ENCODE data around the gene ATP1B1.

The ATP1B1 gene

DNA sequence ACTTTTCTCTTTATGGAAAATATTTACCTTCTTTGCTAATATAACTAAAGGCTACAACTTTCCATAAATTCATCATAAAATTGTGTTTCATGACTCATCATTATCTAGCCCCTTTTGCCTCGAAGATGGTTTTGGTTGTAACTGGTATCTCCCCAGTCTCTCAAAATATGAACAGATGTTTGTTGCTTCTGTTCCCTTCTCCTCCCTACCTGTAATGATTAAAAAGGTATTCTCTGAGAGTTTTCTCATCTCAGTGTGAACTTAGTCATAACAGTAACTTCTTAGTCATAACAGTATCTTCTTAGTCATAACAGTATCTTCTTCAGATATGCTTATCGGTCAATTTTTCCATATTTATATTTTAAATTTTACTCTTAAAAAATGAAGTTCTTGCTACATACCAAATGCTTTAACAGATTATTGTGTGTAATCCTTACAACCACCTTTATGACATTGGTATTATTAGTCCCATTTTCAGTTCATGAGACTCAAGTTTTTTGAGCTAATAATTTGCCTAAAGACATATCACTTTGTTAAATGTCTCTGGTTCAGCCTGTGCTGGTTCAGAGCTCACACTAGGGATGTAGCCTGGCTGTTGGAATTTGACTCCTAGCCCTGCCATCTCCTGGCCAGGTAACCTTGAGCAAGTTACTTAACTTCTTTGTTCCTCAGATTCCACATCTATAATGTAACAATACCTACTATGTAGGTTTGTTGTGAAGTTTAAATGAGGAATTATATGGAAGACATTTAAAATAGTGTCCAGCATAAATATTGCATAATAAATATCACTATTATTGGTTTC is 32.6 kb downstream of the ATP1B1 start:
- ATAC-seq: peak; percentile 93
- DNase-seq (ENCODE audit: low spot score in 2 of 2): no peak
- Mint-ChIP-seq H3K4me3 (no peak overlapping the region), H3K36me3 (peaks cover 9% of the 10 kb centered on the region), H3K9me3 (no peaks in the 10 kb centered on the region), H3K27ac (peak overlapping the region; percentile 94), H3K4me1 (peaks cover 12% of the 10 kb centered on the region)

DNA sequence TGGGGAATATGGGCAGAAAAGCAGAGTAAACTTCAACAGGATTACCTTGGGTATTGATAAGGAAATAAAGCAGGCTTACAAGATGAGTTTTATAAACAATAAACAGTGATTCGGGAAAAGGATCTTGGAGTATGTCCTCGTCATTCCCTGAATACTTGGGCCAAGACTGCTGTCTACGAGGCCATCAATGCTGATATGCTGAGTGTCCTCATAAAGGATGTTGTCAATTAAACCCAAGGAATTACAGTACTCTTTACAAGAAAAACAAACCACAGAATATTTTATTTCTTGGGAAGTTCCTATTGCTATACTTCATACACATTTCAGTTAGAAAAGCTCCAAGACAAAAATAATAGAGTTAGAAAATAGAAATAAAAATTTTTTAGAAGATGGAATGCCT is 34.9 kb downstream of the ATP1B1 start:
- H3K36me3 Mint-ChIP-seq: peaks cover 9% of the 10 kb centered on the region
- no peaks in the 10 kb centered on the region for H3K9me3 Mint-ChIP-seq
- no peak for ATAC-seq
- H3K27ac Mint-ChIP-seq: no peak overlapping the region
- no peak overlapping the region for H3K4me3 Mint-ChIP-seq
- DNase-seq (ENCODE audit: low spot score in 2 of 2): no peak
- peaks cover 12% of the 10 kb centered on the region for H3K4me1 Mint-ChIP-seq

DNA sequence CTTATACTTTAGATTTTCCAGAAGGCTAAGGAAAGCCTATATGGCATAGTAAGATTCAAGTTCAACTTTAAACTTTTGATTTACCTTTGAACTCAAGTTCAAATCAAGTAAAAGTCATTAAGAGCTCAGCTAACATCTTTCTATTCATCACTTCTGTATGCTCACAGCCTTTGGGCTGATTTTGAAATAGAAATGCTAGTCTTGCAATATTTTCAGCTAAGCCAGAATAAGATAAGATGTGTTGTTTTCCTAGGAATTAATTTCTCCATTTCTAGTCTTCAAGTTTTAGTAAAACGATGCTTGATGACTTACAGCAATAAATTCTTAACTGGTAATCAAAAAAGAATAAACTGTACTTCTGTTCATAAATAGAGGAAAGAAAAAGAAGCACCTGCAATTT is 35.6 kb downstream of the ATP1B1 start:
- Mint-ChIP-seq H3K4me3 (no peak overlapping the region), H3K27ac (no peak overlapping the region), H3K4me1 (peaks cover 12% of the 10 kb centered on the region), H3K36me3 (peaks cover 9% of the 10 kb centered on the region), H3K9me3 (no peaks in the 10 kb centered on the region)
- DNase-seq (ENCODE audit: low spot score in 2 of 2): no peak
- no peak for ATAC-seq

DNA sequence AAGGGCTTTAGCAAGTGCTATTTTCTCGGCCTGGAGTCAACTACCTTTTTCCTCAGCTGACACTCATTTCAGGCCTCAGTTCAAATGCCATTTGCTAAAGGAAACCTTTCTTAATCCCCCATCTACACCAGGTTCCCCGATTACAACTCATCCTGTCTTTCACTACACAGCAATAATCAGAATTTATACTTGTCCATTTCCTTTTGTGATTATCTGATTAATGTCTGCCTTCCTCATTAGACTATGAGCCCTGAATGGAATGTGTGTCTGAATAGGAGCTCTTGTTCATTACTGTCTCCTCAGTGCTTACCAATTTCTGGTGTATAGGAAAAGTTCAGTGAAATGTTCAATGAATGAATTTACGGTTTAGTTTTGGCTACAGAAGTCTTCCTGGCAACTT is 36.9 kb downstream of the ATP1B1 start:
- Mint-ChIP-seq H3K9me3 (no peaks in the 10 kb centered on the region), H3K4me1 (peaks cover 12% of the 10 kb centered on the region), H3K4me3 (no peak overlapping the region), H3K36me3 (peaks cover 9% of the 10 kb centered on the region), H3K27ac (no peak overlapping the region)
- no peak for ATAC-seq
- DNase-seq (ENCODE audit: low spot score in 2 of 2): no peak

DNA sequence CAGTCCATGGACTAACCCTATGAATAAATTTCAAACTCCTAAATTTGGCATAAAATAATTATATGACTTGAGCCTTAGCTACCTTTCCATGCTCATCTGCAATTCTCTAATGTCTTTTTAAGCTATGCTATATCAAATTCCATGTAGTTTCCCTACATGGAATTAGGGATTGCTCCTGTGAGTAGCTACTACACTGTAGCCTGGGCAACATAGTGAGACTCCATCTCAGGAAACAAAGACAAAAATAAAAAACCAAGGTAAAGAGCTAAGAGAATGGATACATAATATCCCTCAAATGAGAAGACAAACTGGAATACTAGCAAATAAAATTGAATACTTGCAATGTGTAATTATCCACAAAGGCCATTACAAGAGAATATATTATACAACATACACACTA is 37.5 kb downstream of the ATP1B1 start:
- no peaks in the 10 kb centered on the region for H3K9me3 Mint-ChIP-seq
- no peak overlapping the region for H3K4me3 Mint-ChIP-seq
- H3K27ac Mint-ChIP-seq: no peak overlapping the region
- DNase-seq (ENCODE audit: low spot score in 2 of 2) (no peak), ATAC-seq (no peak)
- H3K36me3 Mint-ChIP-seq: peaks cover 5% of the 10 kb centered on the region
- H3K4me1 Mint-ChIP-seq: peaks cover 7% of the 10 kb centered on the region

DNA sequence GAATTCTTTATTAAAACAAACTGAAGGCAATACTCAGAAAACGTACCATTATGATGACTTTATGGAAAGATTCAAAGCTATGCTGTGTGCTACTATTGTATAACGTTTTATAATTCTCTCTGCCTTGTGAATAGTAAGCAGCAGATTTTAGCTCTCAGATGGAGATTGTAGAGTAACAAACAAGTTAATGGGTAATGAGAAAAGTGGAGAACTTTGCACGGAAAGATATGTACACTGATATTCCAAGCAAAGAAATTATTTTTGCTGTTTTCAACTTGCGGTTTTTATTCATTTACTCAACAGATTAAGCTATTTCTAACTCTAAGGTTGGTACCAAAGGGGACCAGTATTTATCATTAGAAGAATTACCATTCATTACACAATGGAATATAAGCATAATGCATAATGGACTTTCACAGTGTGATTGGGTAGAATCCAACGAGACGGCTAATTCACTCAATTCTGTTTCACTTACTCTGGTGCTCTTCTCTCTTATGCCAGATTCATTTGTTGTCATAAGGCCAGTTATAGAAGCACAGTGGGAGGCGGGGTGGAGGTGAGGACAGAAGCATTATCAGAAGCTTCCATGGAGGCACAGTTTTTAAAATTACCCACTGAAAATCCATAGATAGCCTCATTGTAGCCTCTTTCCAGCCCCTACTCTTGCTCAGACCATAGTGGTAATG is 38.6 kb downstream of the ATP1B1 start:
- no peak for ATAC-seq
- no peak overlapping the region for H3K4me3 Mint-ChIP-seq
- no peaks in the 10 kb centered on the region for H3K9me3 Mint-ChIP-seq
- H3K4me1 Mint-ChIP-seq: no peaks in the 10 kb centered on the region
- DNase-seq (ENCODE audit: low spot score in 2 of 2): no peak
- no peak overlapping the region for H3K27ac Mint-ChIP-seq
- H3K36me3 Mint-ChIP-seq: no peaks in the 10 kb centered on the region

DNA sequence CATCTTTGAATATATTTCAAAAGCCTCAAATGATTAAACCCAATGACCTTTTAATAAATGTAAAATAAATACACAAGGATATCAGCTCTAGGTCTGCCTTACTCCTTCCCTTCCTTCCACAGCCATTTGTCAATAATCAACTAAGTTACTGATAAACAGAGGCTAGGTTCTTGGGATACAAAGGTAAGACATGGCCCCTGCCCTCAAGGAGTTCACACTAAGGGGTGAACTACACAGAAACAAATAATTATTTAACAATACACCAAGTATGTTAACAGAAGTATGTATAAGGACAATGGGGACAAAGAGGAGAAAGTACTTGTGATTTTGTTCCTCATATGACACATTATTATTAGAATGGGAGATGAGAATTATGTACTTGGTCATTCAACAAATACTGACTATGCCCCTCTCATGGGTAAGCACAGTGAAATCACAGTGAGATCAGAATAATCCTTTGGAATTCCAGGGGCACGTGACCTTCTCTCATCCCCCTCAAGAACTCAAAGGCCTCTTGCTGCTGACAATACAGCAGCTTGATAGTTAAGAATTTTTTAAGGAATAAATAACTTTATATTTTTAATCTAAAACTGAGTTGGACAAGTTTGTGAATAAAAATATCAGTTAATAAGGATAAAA is 40.2 kb downstream of the ATP1B1 start:
- Mint-ChIP-seq H3K9me3 (no peaks in the 10 kb centered on the region), H3K4me3 (no peak overlapping the region), H3K27ac (no peak overlapping the region), H3K36me3 (peaks cover 6% of the 10 kb centered on the region), H3K4me1 (no peaks in the 10 kb centered on the region)
- no peak for DNase-seq (ENCODE audit: low spot score in 2 of 2)
- ATAC-seq: no peak

DNA sequence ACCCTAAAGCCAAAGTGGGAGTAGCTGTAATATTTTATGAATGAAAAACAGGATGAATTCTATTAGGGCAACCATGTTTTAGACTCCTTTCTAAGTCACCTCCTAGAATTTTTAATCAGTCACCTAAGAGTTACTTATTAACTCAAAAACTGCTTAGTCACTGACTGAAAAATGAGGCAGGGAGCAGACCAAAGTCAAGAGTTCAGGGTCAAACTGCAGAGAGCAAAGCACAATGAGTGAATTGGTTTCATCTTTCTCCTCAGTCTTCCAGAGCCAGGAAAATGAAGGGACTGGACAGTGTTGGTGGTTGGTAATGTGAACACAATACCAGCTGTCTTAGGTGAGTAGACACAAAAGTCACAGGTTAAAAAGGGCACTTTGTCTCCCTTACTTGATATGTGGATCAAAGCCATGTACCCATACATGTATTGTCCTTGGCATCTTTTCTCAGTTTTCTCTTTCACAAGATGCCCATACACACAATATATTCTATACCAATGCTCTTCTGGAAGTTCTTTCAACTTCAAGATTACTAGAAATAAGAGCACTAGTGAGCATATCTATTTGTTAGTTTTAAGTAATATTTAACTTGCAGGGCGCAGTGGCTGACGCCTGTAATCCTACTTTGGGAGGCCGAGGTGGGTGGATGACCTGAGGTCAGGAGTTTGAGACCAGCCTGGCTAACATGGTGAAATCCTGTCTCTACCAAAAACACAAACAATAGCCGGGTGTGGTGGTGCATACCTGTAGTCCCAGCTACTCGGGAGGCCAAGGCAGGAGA is 42.2 kb downstream of the ATP1B1 start:
- H3K9me3 Mint-ChIP-seq: no peaks in the 10 kb centered on the region
- H3K4me3 Mint-ChIP-seq: no peak overlapping the region
- DNase-seq (ENCODE audit: low spot score in 2 of 2) (no peak), ATAC-seq (no peak)
- H3K4me1 Mint-ChIP-seq: no peaks in the 10 kb centered on the region
- H3K27ac Mint-ChIP-seq: no peak overlapping the region
- peaks cover 6% of the 10 kb centered on the region for H3K36me3 Mint-ChIP-seq

DNA sequence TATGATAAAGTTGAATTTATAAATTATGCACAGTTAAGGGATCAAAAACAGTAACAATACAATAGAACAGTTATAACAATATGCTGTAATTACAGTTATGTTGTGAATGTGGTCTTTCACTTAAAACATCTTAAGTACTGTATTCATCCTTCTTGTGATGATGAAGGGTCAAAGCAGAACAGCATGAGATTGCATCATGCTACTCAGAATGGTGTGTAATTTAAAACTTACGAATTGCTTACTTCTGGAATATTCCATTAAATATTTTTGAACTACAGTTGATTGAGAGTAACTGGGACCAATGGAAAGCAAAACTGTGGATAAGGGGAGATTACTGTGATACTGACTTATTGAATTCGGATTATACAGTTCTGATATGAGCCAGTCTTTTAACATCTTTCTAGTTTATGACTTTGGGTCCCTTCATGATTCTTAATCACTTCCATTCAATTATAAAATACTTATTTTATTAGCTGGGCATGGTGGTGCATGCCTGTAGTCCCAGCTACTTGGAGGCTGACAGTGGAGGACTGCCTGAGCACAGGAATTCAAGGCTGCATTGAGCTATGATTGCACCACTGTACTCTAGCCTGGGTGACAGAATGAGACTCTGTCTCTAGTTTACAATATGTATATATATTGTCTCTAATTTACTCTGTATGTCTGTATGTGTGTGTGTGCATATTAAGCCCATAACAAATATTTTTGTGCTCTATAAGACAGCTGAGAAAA is 43.2 kb downstream of the ATP1B1 start:
- Mint-ChIP-seq H3K4me1 (no peaks in the 10 kb centered on the region), H3K4me3 (no peak overlapping the region), H3K27ac (no peak overlapping the region), H3K9me3 (no peaks in the 10 kb centered on the region), H3K36me3 (peaks cover 6% of the 10 kb centered on the region)
- no peak for DNase-seq (ENCODE audit: low spot score in 2 of 2)
- ATAC-seq: no peak

DNA sequence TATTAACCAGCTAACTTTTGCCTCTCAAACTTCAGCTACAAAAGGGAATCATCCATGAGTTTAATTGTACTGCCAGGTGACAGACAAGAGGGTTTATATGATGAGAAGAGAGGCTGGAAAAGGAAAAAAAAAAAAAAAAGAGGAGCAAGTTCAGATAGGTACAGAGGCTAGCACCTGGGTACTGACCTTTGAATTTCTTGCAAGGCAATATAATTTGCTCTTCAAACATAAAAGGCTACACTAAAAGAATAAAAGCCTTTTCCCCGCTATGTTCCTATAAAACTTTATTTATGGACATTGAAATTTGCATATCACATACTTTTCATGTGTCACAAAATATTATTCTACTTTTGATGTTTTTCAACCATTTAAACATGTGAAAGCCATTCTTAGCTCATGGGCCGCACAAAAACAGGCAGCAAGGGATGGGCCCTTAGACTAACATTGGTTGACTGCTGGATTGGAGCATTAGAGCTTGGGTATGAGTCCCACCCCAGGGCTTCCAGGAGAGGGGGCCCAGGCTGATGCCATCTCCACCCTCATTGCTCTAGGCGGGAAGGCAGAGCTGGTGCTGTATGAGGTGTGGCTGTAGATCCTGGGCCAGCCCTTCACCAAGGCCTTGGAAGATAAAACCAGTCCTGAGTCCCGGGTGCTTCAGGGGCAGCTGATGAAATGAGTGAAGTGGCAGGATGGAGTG is 44.3 kb downstream of the ATP1B1 start:
- Mint-ChIP-seq H3K9me3 (no peaks in the 10 kb centered on the region), H3K4me1 (no peaks in the 10 kb centered on the region), H3K27ac (no peak overlapping the region), H3K4me3 (no peak overlapping the region), H3K36me3 (peaks cover 6% of the 10 kb centered on the region)
- DNase-seq (ENCODE audit: low spot score in 2 of 2): no peak
- no peak for ATAC-seq

DNA sequence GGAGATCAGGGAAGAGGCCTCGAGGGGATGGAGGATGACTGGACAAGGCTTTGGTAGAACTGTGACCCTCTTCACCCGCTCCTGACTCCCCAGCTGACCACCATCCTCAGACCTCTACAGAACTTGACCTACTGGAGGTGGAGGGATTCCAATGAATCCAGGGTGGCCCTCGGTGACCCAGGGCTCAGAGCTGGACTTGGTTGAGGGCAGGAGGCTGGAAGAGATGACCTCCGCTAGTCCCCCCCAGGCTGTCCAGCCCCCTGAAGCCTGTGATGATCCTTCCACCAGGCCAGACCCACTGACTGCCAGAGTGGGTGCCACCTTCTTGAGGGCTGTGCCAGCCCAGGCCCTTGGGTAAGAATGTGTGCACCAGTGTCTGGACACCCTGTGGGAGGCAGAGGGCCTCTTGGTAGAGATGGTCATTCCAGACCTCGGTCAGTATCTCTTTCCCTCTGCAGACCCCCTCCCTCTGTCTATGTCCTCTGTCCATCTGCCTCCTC is 44.9 kb downstream of the ATP1B1 start:
- H3K36me3 Mint-ChIP-seq: peaks cover 6% of the 10 kb centered on the region
- H3K4me1 Mint-ChIP-seq: no peaks in the 10 kb centered on the region
- ATAC-seq (no peak), DNase-seq (ENCODE audit: low spot score in 2 of 2) (no peak)
- no peak overlapping the region for H3K4me3 Mint-ChIP-seq
- H3K27ac Mint-ChIP-seq: no peak overlapping the region
- no peaks in the 10 kb centered on the region for H3K9me3 Mint-ChIP-seq

DNA sequence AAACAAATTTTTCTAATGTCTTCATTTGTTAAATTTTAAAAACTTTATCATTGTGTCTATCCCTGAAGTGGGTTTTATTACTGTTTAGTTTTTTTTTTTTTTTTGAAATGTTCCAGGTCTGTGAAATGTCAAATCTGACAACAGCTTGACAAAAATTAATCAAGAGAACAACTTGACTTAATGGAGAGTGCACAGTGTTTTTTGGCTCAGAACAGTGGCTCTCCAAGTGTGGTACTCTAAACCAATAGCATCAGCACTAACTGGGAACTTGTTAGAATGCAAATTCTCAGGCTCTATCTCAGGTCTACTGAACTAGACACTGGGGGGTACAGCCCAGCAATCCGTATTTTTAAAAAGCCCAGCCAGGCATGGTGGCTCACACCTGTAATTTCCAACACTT is 49.2 kb downstream of the ATP1B1 start:
- Mint-ChIP-seq H3K27ac (no peak overlapping the region), H3K4me3 (no peak overlapping the region), H3K4me1 (no peaks in the 10 kb centered on the region), H3K36me3 (peaks cover 6% of the 10 kb centered on the region), H3K9me3 (no peaks in the 10 kb centered on the region)
- ATAC-seq (no peak), DNase-seq (ENCODE audit: low spot score in 2 of 2) (no peak)

DNA sequence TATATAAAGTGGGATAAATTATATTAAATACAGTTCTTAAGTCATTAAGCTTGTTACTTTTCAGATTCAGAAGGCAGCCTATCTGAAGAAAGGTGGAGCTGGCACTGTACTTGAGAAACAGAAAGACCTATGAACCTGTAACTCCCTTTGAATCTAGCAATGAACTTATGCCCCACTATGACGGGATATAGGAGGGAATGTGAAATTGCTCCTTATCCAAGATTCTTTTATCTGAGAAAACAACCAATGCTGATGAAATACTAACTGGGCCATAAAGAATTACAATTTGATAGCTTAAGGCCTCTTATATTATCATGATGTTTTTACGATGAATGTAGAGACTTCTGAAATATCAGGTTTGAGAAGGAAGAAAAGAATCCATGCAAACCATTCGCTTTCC is 50.1 kb downstream of the ATP1B1 start:
- ATAC-seq (no peak), DNase-seq (ENCODE audit: low spot score in 2 of 2) (no peak)
- Mint-ChIP-seq H3K4me3 (no peak overlapping the region), H3K9me3 (no peaks in the 10 kb centered on the region), H3K36me3 (no peaks in the 10 kb centered on the region), H3K27ac (no peak overlapping the region), H3K4me1 (no peaks in the 10 kb centered on the region)

DNA sequence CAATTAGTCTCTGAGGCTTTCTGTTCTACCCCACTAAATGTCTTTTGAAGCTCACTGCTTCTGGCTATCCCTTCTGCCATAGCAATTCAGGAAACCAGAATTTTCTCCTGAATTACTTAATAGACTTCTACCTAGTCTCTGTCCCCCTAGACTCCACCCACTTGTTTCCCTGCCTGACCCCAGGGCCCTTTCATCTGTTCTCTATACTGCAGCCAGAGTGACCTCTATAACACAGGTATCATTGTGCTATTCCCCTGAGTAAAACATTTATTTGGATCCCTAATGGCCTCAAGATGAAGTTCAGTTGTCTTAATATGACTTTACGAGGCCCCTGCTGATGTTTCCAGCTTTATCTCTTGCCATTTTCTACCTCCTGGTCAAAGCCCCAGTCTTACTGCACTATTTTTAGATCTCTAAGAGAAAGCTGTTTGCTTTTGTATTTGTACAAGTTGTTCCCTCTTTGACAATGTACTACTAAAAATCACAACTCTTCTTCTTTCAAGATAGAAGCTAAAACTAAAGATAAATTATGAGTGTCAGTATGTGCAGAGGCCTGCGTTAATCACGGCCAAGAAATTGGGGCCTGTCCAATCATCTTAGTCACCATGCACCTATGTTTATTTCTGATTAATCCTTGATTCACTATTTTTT is 54.5 kb downstream of the ATP1B1 start:
- ATAC-seq (no peak), DNase-seq (ENCODE audit: low spot score in 2 of 2) (no peak)
- Mint-ChIP-seq H3K36me3 (no peaks in the 10 kb centered on the region), H3K4me1 (peaks cover 10% of the 10 kb centered on the region), H3K4me3 (no peak overlapping the region), H3K27ac (no peak overlapping the region), H3K9me3 (no peaks in the 10 kb centered on the region)
